Effector memory CD4-positive, alpha-beta T cell (primary cell): Measurements from ENCODE around the gene FLYWCH1.

Experiments
- DNase-seq, 3 donors: peaks; one replicate each; pipeline ENCODE4 v3.0.0-alpha.2; 2020
- H3K27ac ChIP-seq: 2 replicates; pipeline ENCODE4 v1.7.0; 2013; ENCODE audit warnings: mild to moderate bottlenecking, low read length, moderate library complexity; ENCODE audit not compliant: insufficient read depth, poor library complexity, severe bottlenecking
- H3K27me3 ChIP-seq: replicated peaks from 2 replicates; pipeline ENCODE4 v1.7.0; 2013; ENCODE audit warnings: mild to moderate bottlenecking, low read length; ENCODE audit not compliant: insufficient read depth, control insufficient read depth, poor library complexity, severe bottlenecking
- H3K36me3 ChIP-seq: 2 replicates; pipeline ENCODE4 v1.7.0; 2013; ENCODE audit warnings: mild to moderate bottlenecking, low read length, moderate library complexity; ENCODE audit not compliant: control insufficient read depth, insufficient read depth
- H3K4me1 ChIP-seq: 2 replicates; pipeline ENCODE4 v1.7.0; 2013; ENCODE audit warnings: low read length, mild to moderate bottlenecking; ENCODE audit not compliant: control insufficient read depth, insufficient read depth, poor library complexity, severe bottlenecking
- H3K4me3 ChIP-seq: 2 replicates; pipeline ENCODE4 v1.7.0; 2013; ENCODE audit warnings: low read length, low read depth, mild to moderate bottlenecking; ENCODE audit not compliant: insufficient read depth, poor library complexity, severe bottlenecking
- H3K9me3 ChIP-seq: 2 replicates; pipeline ENCODE4 v1.7.0; 2013; ENCODE audit warnings: mild to moderate bottlenecking, low read length, moderate library complexity; ENCODE audit not compliant: control insufficient read depth

FLYWCH1 gene

DNA sequence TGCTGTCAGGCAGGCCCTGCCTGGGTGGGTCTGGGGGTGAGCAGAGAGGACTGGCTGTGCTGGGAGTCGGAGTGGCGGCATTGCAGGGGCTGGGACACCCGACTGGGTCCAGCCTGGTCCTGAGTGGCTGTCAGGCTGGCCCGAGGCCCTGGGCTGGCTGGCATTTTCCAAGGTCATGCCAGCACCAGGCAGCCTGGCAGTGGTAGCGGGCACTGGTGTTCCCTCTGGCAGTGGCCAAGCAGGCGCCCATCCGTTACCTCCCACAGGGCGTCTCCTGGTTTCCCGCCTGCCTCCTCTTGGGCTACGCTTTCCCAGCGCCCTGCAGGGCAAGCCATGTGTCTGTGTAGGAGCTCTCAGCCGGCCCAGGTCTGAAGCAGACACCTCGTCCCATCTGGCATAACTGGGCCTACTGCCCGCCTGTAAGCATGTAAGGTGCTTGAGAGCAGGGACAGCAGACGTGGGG lies 74.2 kb downstream of the FLYWCH1 start:
- DNase-seq, result no peak
- Histone ChIP-seq H3K4me3 (no peak overlapping the region), H3K9me3 (no peaks in the 10 kb centered on the region), H3K27ac (no peak overlapping the region), H3K36me3 (no peaks in the 10 kb centered on the region), H3K4me1 (peaks cover 5% of the 10 kb centered on the region), H3K27me3 (no peaks in the 10 kb centered on the region)

- H3K9me3 ChIP-seq, result no peaks in the 10 kb centered on the region
- no peaks in the 10 kb centered on the region for H3K27me3 ChIP-seq
- H3K4me1 ChIP-seq, result peaks cover 5% of the 10 kb centered on the region
- H3K27ac ChIP-seq, result no peak overlapping the region
- H3K4me3 ChIP-seq, result no peak overlapping the region
- H3K36me3 ChIP-seq, result no peaks in the 10 kb centered on the region
- no peak for DNase-seq
Measured at GRCh38 chr16:2986623-2987188, 75.0 kb downstream of the FLYWCH1 start.

DNA sequence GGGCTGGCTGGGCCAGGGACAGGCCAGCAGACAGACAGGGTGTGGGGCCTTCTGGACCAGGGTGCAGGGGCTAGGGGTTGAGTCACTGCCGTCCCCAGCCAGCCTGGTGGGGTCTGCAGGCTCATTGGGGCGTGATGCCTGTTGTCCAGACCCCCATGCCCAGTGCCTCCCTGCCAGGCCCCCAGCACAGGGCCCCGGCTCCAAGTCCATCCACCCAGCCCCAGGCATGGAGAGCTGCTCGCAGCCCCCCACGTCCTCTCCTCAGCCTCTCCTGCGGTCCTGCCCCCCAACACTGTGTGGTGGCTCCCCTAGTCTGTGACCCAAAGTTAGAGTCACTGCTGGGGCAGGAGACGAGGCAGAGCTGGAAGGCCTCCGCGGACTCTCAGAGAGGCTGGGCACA lies 75.6 kb downstream of the FLYWCH1 start:
- Histone ChIP-seq H3K27me3 (no peaks in the 10 kb centered on the region), H3K4me3 (no peak overlapping the region)
- DNase-seq, result no peak

GRCh38 chr16:2987833-2988232 lies 76.1 kb downstream of the FLYWCH1 start:
- DNase-seq, result no peak
- no peak overlapping the region for H3K4me3 ChIP-seq
- H3K9me3 ChIP-seq, result no peaks in the 10 kb centered on the region
- peaks cover 5% of the 10 kb centered on the region for H3K4me1 ChIP-seq
- H3K27ac ChIP-seq, result no peak overlapping the region
- H3K27me3 ChIP-seq, result no peaks in the 10 kb centered on the region
- H3K36me3 ChIP-seq, result no peaks in the 10 kb centered on the region

More for the DNA sequence above, 75.6 kb downstream of the FLYWCH1 start:
- no peaks in the 10 kb centered on the region for H3K9me3 ChIP-seq
- no peaks in the 10 kb centered on the region for H3K36me3 ChIP-seq
- H3K4me1 ChIP-seq, result peaks cover 5% of the 10 kb centered on the region
- H3K27ac ChIP-seq, result no peak overlapping the region

DNA sequence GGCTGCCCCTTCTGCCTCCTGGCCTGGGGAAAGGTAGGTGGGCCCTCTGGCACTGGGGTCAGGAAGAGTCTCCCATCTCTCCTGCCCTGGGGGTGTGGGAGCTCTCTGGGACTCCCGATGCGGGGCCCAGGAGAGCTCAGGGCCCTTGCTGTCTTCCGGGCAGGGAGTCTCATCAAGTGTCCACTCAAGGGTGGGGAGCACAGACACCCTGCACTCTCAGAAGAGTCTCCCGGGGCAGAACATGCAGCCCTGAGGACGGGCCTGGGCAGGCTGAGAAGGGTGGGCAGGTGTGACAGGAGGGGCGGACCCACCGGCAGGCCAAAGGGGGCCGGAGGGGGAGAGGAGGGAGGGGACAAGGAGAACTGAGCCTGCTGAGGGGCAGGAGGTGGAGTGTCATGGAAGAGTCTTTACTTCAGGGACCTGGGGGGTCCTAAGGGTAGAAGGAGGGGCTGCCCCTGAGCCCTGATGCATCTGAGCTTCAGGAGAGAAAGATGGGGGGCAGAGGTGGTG lies 76.9 kb downstream of the FLYWCH1 start:
- H3K27ac ChIP-seq, result no peak overlapping the region
- DNase-seq, result no peak
- no peaks in the 10 kb centered on the region for H3K27me3 ChIP-seq
- H3K9me3 ChIP-seq, result no peaks in the 10 kb centered on the region
- H3K36me3 ChIP-seq, result no peaks in the 10 kb centered on the region
- H3K4me1 ChIP-seq, result peaks cover 3% of the 10 kb centered on the region
- H3K4me3 ChIP-seq, result no peak overlapping the region

DNA sequence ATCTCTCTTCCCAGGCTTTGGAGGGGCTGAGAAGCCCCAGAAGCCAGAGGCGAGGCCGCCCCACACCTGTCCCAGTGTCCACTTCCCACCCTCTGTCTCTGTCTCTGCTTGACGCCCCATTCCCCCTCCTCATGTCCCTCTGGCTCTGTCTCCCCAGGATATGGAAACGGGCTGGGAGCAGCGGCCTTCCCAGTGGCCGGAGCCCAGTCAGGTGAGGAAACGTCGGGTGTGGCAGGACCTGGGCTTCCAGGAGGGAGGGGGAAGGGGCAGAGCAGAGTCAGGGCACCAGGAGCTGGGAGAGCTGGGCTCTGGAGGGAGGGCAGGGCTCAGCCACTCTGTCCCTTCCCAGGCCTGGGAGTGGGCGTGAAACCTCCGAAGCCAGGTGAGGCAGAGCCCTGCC lies 79.2 kb downstream of the FLYWCH1 start:
- DNase-seq, result no peak
- Histone ChIP-seq H3K4me1 (no peaks in the 10 kb centered on the region), H3K36me3 (no peaks in the 10 kb centered on the region), H3K4me3 (no peak overlapping the region), H3K27me3 (no peaks in the 10 kb centered on the region), H3K27ac (no peak overlapping the region), H3K9me3 (no peaks in the 10 kb centered on the region)

DNA sequence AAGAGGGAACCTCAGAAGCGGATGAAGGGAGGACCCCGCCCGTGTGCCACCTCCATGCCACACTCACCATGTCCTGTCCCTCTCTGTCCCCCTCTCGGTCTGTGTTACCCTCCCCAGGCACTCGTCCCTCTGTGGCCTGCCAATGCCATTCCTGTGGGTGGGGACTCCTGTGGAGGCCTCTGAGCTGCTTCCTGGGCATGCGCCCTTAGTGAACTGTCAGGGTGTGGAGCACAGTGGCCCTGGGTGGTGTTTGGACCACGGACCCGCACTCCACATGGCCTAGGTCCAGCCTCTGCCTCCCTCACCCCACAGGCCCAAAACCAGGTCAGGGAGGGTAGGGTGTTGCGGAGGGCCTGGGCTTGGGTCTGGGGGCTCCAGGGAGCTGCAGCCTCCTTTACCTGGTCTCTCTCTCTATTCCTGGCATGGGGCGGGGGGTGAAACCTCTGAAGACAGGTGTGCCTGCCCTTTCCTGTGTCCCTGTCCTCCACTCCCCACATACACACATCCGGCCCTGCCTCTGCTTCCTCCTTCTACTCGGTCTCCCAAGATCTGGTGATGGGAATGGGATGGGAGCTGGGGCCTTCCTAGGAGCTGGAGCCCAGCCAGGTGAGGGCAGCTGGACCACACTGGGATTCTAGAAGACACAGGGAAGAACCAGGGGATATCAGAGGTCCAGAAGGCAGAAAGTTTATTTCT lies 80.0 kb downstream of the FLYWCH1 start:
- no peak overlapping the region for H3K27ac ChIP-seq
- H3K27me3 ChIP-seq, result no peaks in the 10 kb centered on the region
- H3K36me3 ChIP-seq, result no peaks in the 10 kb centered on the region
- no peak overlapping the region for H3K4me3 ChIP-seq
- H3K4me1 ChIP-seq, result no peaks in the 10 kb centered on the region
- no peaks in the 10 kb centered on the region for H3K9me3 ChIP-seq
- DNase-seq, result no peak

DNA sequence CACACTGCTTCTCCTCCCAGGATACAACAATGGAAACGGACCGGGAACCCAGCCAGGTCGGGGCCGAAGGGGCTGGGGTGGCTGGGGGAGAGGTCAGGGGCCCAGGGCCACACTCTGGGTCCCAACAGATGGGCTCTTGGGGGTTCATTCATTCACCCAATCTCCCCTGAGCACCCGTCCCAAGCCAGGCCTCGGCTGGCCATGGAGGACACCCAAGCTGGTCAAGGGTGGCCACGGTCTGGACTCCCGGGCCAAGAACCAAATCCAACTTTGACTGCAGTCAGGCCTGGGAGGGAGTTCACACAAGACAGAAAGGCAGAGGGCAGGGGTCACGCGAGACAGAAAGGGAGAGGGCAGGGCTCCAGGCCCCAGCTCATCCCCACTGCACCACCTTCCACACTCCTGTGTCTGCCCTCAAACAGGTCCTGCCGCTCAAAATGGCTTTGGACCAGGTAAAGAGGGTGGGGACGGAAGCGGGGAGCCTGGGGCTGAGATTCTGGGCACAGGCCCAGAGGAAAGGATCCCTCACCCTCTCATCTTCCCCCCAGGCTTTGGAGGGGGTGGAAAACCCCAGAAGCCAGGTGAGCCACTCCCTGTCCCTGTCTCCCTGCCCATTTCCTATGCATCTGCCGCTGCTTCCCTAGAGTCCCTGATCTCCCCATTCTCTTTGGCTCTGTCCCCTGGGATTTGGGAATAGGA lies 80.8 kb downstream of the FLYWCH1 start:
- DNase-seq, result no peak
- H3K27me3 ChIP-seq, result no peaks in the 10 kb centered on the region
- H3K9me3 ChIP-seq, result no peaks in the 10 kb centered on the region
- H3K4me1 ChIP-seq, result no peaks in the 10 kb centered on the region
- no peak overlapping the region for H3K4me3 ChIP-seq
- no peaks in the 10 kb centered on the region for H3K36me3 ChIP-seq
- no peak overlapping the region for H3K27ac ChIP-seq

- Histone ChIP-seq H3K36me3 (no peaks in the 10 kb centered on the region), H3K27ac (no peak overlapping the region), H3K4me3 (no peak overlapping the region), H3K27me3 (no peaks in the 10 kb centered on the region), H3K9me3 (no peaks in the 10 kb centered on the region), H3K4me1 (no peaks in the 10 kb centered on the region)
- DNase-seq, result no peak
Measured at GRCh38 chr16:2996298-2996697, 84.6 kb downstream of the FLYWCH1 start.

GRCh38 chr16:2999929-3000328 lies 88.2 kb downstream of the FLYWCH1 start:
- Histone ChIP-seq H3K36me3 (no peaks in the 10 kb centered on the region), H3K27me3 (no peaks in the 10 kb centered on the region), H3K9me3 (no peaks in the 10 kb centered on the region), H3K4me1 (peaks cover 3% of the 10 kb centered on the region), H3K4me3 (no peak overlapping the region), H3K27ac (no peak overlapping the region)
- DNase-seq, result no peak
